SW480 (cell line): Measurements from ENCODE around the gene SPRY2.
"Not testable (repeated sequence)": the region's sequence is repeated elsewhere in the genome, so short reads cannot be mapped to it uniquely, and the experiment has no call there.

ENCODE experiments used
- DNase-seq: peaks from one replicate; pipeline ENCODE4 v3.0.0-alpha.2; 2016; ENCODE audit warnings: low spot score

SPRY2 gene

GRCh38 chr13:80348750-80349149 is 7.8 kb upstream of the SPRY2 start:
- no peak for DNase-seq

GRCh38 chr13:80348314-80348713 is 7.4 kb upstream of the SPRY2 start:
- DNase-seq: no peak

GRCh38 chr13:80345771-80346510 is 5.0 kb upstream of the SPRY2 start:
- DNase-seq: no peak

GRCh38 chr13:80344032-80344431 is 3.1 kb upstream of the SPRY2 start:
- DNase-seq: not testable (repeated sequence)

- peak; percentile 76 for DNase-seq
Observed at GRCh38 chr13:80342471-80343371, 1.8 kb upstream of the SPRY2 start.

- DNase-seq: peak; percentile 74
Observed at GRCh38 chr13:80341756-80342370, 937 bp upstream of the SPRY2 start.

GRCh38 chr13:80340651-80341100 is 250 bp downstream of the SPRY2 start:
- peak; percentile 64 for DNase-seq

GRCh38 chr13:80339912-80340650 is 845 bp downstream of the SPRY2 start:
- DNase-seq: peak; percentile 57

- DNase-seq: no peak
Observed at GRCh38 chr13:80339563-80339911, 1.4 kb downstream of the SPRY2 start.

- peak; percentile 75 for DNase-seq
Observed at GRCh38 chr13:80338781-80339562, 2.0 kb downstream of the SPRY2 start.

- no peak for DNase-seq
Observed at GRCh38 chr13:80337288-80338081, 3.4 kb downstream of the SPRY2 start.

- DNase-seq: peak; percentile 18
Observed at GRCh38 chr13:80336776-80337287, 4.1 kb downstream of the SPRY2 start.

GRCh38 chr13:80336370-80336769 is 4.6 kb downstream of the SPRY2 start:
- DNase-seq: peak; percentile 15

- DNase-seq: no peak
Observed at GRCh38 chr13:80334597-80335260, 6.2 kb downstream of the SPRY2 start.

- DNase-seq: no peak
Observed at GRCh38 chr13:80331984-80332383, 8.9 kb downstream of the SPRY2 start.

GRCh38 chr13:80329250-80329649 is 11.7 kb downstream of the SPRY2 start:
- no peak for DNase-seq

GRCh38 chr13:80319004-80319403 is 21.9 kb downstream of the SPRY2 start:
- no peak for DNase-seq

- no peak for DNase-seq
Observed at GRCh38 chr13:80314711-80315653, 25.9 kb downstream of the SPRY2 start.
